GM12891 (cell line): ENCODE results near the gene SLFN12.

ENCODE experiments used
- PAX5 ChIP-seq: IDR thresholded peaks from 2 replicates; pipeline ENCODE4 v1.6.1; 2011; ENCODE audit warnings: low read length, moderate library complexity, mild to moderate bottlenecking; ENCODE audit not compliant: insufficient read depth, severe bottlenecking
- POLR2A ChIP-seq: IDR thresholded peaks from 2 replicates; pipeline ENCODE4 v1.6.1; 2011; ENCODE audit warnings: low read depth, low read length, control low read depth
- POLR2AphosphoS5 ChIP-seq: IDR thresholded peaks from 2 replicates; pipeline ENCODE4 v1.6.1; 2011; ENCODE audit warnings: low read depth, low read length, control low read depth
- POU2F2 ChIP-seq: IDR thresholded peaks from 2 replicates; pipeline ENCODE4 v1.6.1; 2011; ENCODE audit warnings: low read depth, mild to moderate bottlenecking, control low read depth, low read length, moderate library complexity
- SPI1 ChIP-seq: IDR thresholded peaks from 2 replicates; pipeline ENCODE4 v1.6.1; 2011; ENCODE audit warnings: low read depth, low read length, control low read depth
- TAF1 ChIP-seq: IDR thresholded peaks from 2 replicates; pipeline ENCODE4 v1.6.1; 2011; ENCODE audit warnings: low read depth, low read length, control low read depth

DNA sequence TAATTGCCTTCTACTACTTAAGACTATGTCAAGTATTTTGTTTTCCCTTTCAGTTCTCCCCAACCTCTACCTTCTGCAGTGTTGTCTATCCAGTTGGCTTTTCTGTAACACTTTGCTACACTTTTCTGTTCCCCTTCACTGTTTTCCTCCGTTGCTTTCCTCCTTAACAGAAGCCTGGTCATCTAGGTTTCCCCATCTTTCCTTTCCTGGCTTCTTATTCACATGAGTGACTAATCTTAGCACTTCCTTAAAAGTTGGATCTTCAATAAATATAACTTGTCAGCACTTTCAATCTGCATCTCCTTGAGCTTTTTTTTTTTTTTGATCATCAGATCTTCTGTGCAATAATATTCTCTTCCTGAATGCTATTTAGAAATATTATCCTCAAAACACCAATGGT lies 56.1 kb downstream of the SLFN12 start:
- TF ChIP-seq TAF1 = no peak
- TF ChIP-seq POLR2A = no peak
- TF ChIP-seq POLR2AphosphoS5 = no peak
- TF ChIP-seq SPI1 = no peak
- TF ChIP-seq POU2F2 = no peak
- TF ChIP-seq PAX5 = no peak
